HCT116 (cell line): ENCODE measurements around the gene RCAN2.

Experiments used
- CEBPB ChIP-seq: IDR thresholded peaks from 2 replicates; pipeline ENCODE4 v1.6.1; 2012; ENCODE audit warnings: low read depth
- ELF1 ChIP-seq: IDR thresholded peaks from 2 replicates; pipeline ENCODE4 v1.6.1; 2012; ENCODE audit warnings: low read depth, borderline replicate concordance
- EZH2 ChIP-seq: fragments of 200-600 bp; sonication (generic); IDR thresholded peaks from 2 replicates; pipeline ENCODE4 v1.6.1; 2017; ENCODE audit warnings: antibody characterized with exemption, mixed run types
- JUND ChIP-seq: IDR thresholded peaks from 2 replicates; pipeline ENCODE4 v1.6.1; 2012
- POLR2A ChIP-seq: IDR thresholded peaks from 2 replicates; pipeline ENCODE4 v1.7.0; 2011; ENCODE audit warnings: borderline replicate concordance; ENCODE audit not compliant: insufficient read depth, insufficient read length; ENCODE audit errors: extremely low read depth
- RAD21 ChIP-seq: IDR thresholded peaks from 2 replicates; pipeline ENCODE4 v1.6.1; 2012; ENCODE audit warnings: low read depth, mild to moderate bottlenecking
- SIN3A ChIP-seq: IDR thresholded peaks from 2 replicates; pipeline ENCODE4 v1.6.1; 2012; ENCODE audit warnings: low read depth
- SP1 ChIP-seq: IDR thresholded peaks from 2 replicates; pipeline ENCODE4 v1.6.1; 2012; ENCODE audit warnings: low read depth
- YY1 ChIP-seq: IDR thresholded peaks from 2 replicates; pipeline ENCODE4 v1.6.1; 2011; ENCODE audit warnings: low read length, low read depth, moderate library complexity, mild to moderate bottlenecking; ENCODE audit not compliant: insufficient replicate concordance; ENCODE audit errors: extremely low read depth
- ZNF274 ChIP-seq: fragments of 200-500 bp; sonication (Bioruptor generic); IDR thresholded peaks from 2 replicates; pipeline ENCODE4 v1.6.1; 2014; ENCODE audit warnings: mild to moderate bottlenecking, low read depth, low read length, inconsistent platforms
- TF ChIP-seq, protein P1 (sequence below), 3 experiments: fragments of 200-600 bp in 1 of 3; sonication (generic) in 1 of 3; IDR thresholded peaks in 2 of 3; conservative IDR thresholded peaks in 1 of 3; 2 replicates each; pipeline ENCODE4 v1.5.1; 2012 to 2017; ENCODE audit warnings: low read depth in 2 of 3, low read length in 2 of 3, antibody characterized with exemption in 1 of 3, borderline replicate concordance in 1 of 3, control low read depth in 1 of 3, mild to moderate bottlenecking in 1 of 3, mixed read lengths in 1 of 3, mixed run types in 1 of 3, moderate library complexity in 1 of 3; ENCODE audit not compliant: insufficient read depth in 1 of 3

- no peak for TF ChIP-seq POLR2A
- no peak for TF ChIP-seq SIN3A
- no peak for TF ChIP-seq RAD21
- TF ChIP-seq SP1, result no peak
- TF ChIP-seq, protein P1, sequence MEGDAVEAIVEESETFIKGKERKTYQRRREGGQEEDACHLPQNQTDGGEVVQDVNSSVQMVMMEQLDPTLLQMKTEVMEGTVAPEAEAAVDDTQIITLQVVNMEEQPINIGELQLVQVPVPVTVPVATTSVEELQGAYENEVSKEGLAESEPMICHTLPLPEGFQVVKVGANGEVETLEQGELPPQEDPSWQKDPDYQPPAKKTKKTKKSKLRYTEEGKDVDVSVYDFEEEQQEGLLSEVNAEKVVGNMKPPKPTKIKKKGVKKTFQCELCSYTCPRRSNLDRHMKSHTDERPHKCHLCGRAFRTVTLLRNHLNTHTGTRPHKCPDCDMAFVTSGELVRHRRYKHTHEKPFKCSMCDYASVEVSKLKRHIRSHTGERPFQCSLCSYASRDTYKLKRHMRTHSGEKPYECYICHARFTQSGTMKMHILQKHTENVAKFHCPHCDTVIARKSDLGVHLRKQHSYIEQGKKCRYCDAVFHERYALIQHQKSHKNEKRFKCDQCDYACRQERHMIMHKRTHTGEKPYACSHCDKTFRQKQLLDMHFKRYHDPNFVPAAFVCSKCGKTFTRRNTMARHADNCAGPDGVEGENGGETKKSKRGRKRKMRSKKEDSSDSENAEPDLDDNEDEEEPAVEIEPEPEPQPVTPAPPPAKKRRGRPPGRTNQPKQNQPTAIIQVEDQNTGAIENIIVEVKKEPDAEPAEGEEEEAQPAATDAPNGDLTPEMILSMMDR (IDR thresholded peaks at IDR 0.05 in 2 of 3, conservative IDR thresholded peaks at IDR 0.05 in 1 of 3; ENCODE audit: borderline replicate concordance in 1 of 3, insufficient read depth in 1 of 3, low read depth in 2 of 3, low read length in 2 of 3), result no peak
- TF ChIP-seq CEBPB, result no peak
- no peak for TF ChIP-seq EZH2
- no peak for TF ChIP-seq ELF1
- no peak for TF ChIP-seq JUND
- TF ChIP-seq YY1, result no peak
- TF ChIP-seq ZNF274, result no peak
These were observed 227.6 kb downstream of the RCAN2 start for GRCh38 chr6:46263707-46264086.
